Measurements from ENCODE around the gene PNMA6E. TPM values are rescaled to one million over a fixed set of nuclear protein-coding genes. Genes with fewer than 3 reads are reported as not detected.

The PNMA6E gene
- total and polyA plus RNA-seq, 9 of the 15 experiments (the other 6 are each of a cell fraction or from before 2014, with no cell fraction given): 0.03 TPM; not detected in 8

DNA sequence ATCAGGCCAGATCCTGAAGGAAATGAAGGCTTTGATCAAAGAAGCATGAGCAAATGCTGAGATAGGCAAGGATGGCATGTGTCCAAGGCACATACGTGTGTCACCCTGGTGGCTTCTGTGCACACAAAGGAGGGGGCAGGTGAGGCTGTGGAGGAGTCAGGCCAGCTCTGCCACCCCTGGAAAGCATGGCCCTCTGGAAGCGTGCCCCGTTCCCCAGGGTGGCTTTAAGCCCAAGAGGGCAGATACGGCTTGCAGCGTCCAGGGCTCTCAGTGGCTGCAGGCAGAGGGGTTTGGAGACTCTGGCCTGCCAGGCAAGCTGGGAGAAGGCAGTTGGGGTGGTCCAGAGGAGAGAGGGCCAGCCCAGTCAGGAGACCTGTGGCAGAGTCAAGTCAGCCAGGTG lies 25.6 kb downstream of the PNMA6E start:
- DNase-seq (ENCODE audit: extremely low read depth in 1 of 4, low spot score in 3 of 4) (no peak), ATAC-seq (no peak), FAIRE-seq (no peak)
- WGBS (ENCODE audit: insufficient coverage, low coverage, missing lambda C conversion rate): 77% methylated on average over 4 of the region's 5 CpGs
- Histone ChIP-seq H2AFZ (ENCODE audit: low read depth, low read length) (no peak overlapping the region), H3K4me3 (no peak overlapping the region), H3K79me2 (ENCODE audit: control insufficient read depth, insufficient read depth, low read length) (no peaks in the 10 kb centered on the region), H4K20me1 (replicated peaks; ENCODE audit: control insufficient read depth, insufficient read depth, low read length) (no peaks in the 10 kb centered on the region), H3K27ac (ENCODE audit: extremely low read depth, low read depth, low read length) (no peak overlapping the region), H3K27me3 (ENCODE audit: control insufficient read depth in 2 of 2, insufficient read depth in 2 of 2, low read length in 2 of 2) (no peaks in the 10 kb centered on the region), H3K36me3 (ENCODE audit: control insufficient read depth, insufficient read depth, low read length) (no peaks in the 10 kb centered on the region), H3K9me1 (ENCODE audit: control insufficient read depth, insufficient read depth, low read length) (no peaks in the 10 kb centered on the region), H3K4me1 (replicated peaks in 1 of 2; ENCODE audit: control insufficient read depth in 2 of 2, insufficient read depth in 2 of 2, low read length in 2 of 2) (peaks cover 15 to 20% of the 10 kb centered on the region in 2 experiments), H3K9me3 (replicated peaks; ENCODE audit: control insufficient read depth, insufficient read depth, low read depth, low read length) (no peaks in the 10 kb centered on the region), H3K4me2 (ENCODE audit: insufficient read depth, low read length) (no peak overlapping the region), H3K9ac (ENCODE audit: insufficient read depth in 1 of 2, low read depth in 2 of 2, low read length in 2 of 2) (no peak overlapping the region)
- in situ Hi-C loops (cut with MboI): no loop called here
- BruUV-seq (replicated peaks): no TSS peak
- POLR2A ChIA-PET: no interaction called here
- intact Hi-C loops (cut with micrococcal nuclease): no loop called here
- CTCF ChIA-PET (ENCODE audit: low intra/inter-chr PET ratio): no interaction called here
- TF ChIP-seq, protein P1, sequence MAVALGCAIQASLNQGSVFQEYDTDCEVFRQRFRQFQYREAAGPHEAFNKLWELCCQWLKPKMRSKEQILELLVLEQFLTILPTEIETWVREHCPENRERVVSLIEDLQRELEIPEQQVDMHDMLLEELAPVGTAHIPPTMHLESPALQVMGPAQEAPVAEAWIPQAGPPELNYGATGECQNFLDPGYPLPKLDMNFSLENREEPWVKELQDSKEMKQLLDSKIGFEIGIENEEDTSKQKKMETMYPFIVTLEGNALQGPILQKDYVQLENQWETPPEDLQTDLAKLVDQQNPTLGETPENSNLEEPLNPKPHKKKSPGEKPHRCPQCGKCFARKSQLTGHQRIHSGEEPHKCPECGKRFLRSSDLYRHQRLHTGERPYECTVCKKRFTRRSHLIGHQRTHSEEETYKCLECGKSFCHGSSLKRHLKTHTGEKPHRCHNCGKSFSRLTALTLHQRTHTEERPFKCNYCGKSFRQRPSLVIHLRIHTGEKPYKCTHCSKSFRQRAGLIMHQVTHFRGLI (CRISPR knock-in tag; IDR thresholded peaks at IDR 0.05): no peak
- TF ChIP-seq, protein P2, sequence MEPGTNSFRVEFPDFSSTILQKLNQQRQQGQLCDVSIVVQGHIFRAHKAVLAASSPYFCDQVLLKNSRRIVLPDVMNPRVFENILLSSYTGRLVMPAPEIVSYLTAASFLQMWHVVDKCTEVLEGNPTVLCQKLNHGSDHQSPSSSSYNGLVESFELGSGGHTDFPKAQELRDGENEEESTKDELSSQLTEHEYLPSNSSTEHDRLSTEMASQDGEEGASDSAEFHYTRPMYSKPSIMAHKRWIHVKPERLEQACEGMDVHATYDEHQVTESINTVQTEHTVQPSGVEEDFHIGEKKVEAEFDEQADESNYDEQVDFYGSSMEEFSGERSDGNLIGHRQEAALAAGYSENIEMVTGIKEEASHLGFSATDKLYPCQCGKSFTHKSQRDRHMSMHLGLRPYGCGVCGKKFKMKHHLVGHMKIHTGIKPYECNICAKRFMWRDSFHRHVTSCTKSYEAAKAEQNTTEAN (CRISPR knock-in tag; IDR thresholded peaks at IDR 0.05): no peak
- TF ChIP-seq, protein P3, sequence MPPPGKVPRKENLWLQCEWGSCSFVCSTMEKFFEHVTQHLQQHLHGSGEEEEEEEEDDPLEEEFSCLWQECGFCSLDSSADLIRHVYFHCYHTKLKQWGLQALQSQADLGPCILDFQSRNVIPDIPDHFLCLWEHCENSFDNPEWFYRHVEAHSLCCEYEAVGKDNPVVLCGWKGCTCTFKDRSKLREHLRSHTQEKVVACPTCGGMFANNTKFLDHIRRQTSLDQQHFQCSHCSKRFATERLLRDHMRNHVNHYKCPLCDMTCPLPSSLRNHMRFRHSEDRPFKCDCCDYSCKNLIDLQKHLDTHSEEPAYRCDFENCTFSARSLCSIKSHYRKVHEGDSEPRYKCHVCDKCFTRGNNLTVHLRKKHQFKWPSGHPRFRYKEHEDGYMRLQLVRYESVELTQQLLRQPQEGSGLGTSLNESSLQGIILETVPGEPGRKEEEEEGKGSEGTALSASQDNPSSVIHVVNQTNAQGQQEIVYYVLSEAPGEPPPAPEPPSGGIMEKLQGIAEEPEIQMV (tag; conservative IDR thresholded peaks at IDR 0.05; ENCODE audit: low read depth): no peak
- TF ChIP-seq, protein P4, sequence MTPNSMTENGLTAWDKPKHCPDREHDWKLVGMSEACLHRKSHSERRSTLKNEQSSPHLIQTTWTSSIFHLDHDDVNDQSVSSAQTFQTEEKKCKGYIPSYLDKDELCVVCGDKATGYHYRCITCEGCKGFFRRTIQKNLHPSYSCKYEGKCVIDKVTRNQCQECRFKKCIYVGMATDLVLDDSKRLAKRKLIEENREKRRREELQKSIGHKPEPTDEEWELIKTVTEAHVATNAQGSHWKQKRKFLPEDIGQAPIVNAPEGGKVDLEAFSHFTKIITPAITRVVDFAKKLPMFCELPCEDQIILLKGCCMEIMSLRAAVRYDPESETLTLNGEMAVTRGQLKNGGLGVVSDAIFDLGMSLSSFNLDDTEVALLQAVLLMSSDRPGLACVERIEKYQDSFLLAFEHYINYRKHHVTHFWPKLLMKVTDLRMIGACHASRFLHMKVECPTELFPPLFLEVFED (CRISPR knock-in tag; conservative IDR thresholded peaks at IDR 0.05): no peak
- TF ChIP-seq ZNF354B (CRISPR knock-in tag; IDR thresholded peaks at IDR 0.05): no peak
- TF ChIP-seq, protein P5, sequence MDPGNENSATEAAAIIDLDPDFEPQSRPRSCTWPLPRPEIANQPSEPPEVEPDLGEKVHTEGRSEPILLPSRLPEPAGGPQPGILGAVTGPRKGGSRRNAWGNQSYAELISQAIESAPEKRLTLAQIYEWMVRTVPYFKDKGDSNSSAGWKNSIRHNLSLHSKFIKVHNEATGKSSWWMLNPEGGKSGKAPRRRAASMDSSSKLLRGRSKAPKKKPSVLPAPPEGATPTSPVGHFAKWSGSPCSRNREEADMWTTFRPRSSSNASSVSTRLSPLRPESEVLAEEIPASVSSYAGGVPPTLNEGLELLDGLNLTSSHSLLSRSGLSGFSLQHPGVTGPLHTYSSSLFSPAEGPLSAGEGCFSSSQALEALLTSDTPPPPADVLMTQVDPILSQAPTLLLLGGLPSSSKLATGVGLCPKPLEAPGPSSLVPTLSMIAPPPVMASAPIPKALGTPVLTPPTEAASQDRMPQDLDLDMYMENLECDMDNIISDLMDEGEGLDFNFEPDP (CRISPR knock-in tag; IDR thresholded peaks at IDR 0.05): no peak
- TF ChIP-seq RB1 (IDR thresholded peaks at IDR 0.05; ENCODE audit: low read depth): no peak
- TF ChIP-seq ADNP (tag; IDR thresholded peaks at IDR 0.05): no peak
- TF ChIP-seq ZNF146 (CRISPR knock-in tag; IDR thresholded peaks at IDR 0.05; ENCODE audit: unreplicated experiment): no peak
- TF ChIP-seq ZNF780A (CRISPR knock-in tag; IDR thresholded peaks at IDR 0.05): no peak
- TF ChIP-seq ZNF584 (CRISPR knock-in tag; IDR thresholded peaks at IDR 0.05; ENCODE audit: low read depth): no peak

All from K562 (cell line).